WTC11 (cell line): Measurements from ENCODE around the gene MPC1. TPM values are rescaled to one million over a fixed set of nuclear protein-coding genes. Genes with fewer than 3 reads are reported as not detected.
A peak's percentile ranks its signal among the peaks of the same experiment; 100 is the strongest.

Experiments
- ATAC-seq: fragments of 200-7000 bp; cut with Tn5 transposase; 2 replicates; pipeline ENCODE4 v1.10.0; 2021; ENCODE audit warnings: mild to moderate bottlenecking, moderate library complexity
- CTCF ChIA-PET: fragments of 300-600 bp; sonication (Branson Sonifier 250); formaldehyde crosslinking; loops from one replicate; lab custom pipeline; 2021; ENCODE audit warnings: antibody characterized with exemption; lab: Charles Lee
- POLR2A ChIA-PET: fragments of 350-600 bp; sonication (Branson Sonifier 250); formaldehyde crosslinking; loops from one replicate; lab custom pipeline; 2021; ENCODE audit warnings: antibody characterized with exemption; lab: Charles Lee
- DNase-seq: peaks from one replicate; pipeline ENCODE4 v3.0.0; 2021; ENCODE audit warnings: low spot score
- H3K27ac Mint-ChIP-seq: 2 replicates; pipeline ENCODE4 v1.8.0; 2021; ENCODE audit warnings: mixed read lengths
- H3K27me3 Mint-ChIP-seq: 2 replicates; pipeline ENCODE4 v1.8.0; 2021; ENCODE audit warnings: low read depth, mild to moderate bottlenecking, moderate library complexity, mixed read lengths
- H3K36me3 Mint-ChIP-seq: 2 replicates; pipeline ENCODE4 v1.8.0; 2021; ENCODE audit warnings: mixed read lengths
- H3K4me1 Mint-ChIP-seq: 2 replicates; pipeline ENCODE4 v1.8.0; 2022; ENCODE audit warnings: mixed read lengths
- H3K4me3 Mint-ChIP-seq: 2 replicates; pipeline ENCODE4 v1.8.0; 2021; ENCODE audit warnings: mild to moderate bottlenecking, moderate library complexity, mixed read lengths
- H3K9me3 Mint-ChIP-seq: 2 replicates; pipeline ENCODE4 v1.8.0; 2021; ENCODE audit warnings: mixed read lengths
- ARID4B ChIP-seq: sonication (generic); formaldehyde crosslinking; IDR thresholded peaks from 2 replicates; pipeline ENCODE4 v1.8.0; 2023; ENCODE audit warnings: missing genetic modification reagents, mild to moderate bottlenecking, borderline replicate concordance
- CBFB ChIP-seq: sonication (generic); formaldehyde crosslinking; IDR thresholded peaks from 2 replicates; pipeline ENCODE4 v1.8.1; 2022; ENCODE audit warnings: mild to moderate bottlenecking, low read depth, missing genetic modification reagents
- ESRRA ChIP-seq: sonication (generic); formaldehyde crosslinking; IDR thresholded peaks from 2 replicates; pipeline ENCODE4 v1.8.1; 2022; ENCODE audit warnings: mild to moderate bottlenecking, missing genetic modification reagents, borderline replicate concordance
- FOXP1 ChIP-seq: sonication (generic); formaldehyde crosslinking; IDR thresholded peaks from 2 replicates; pipeline ENCODE4 v1.8.0; 2022; ENCODE audit warnings: missing genetic modification reagents, mild to moderate bottlenecking, moderate library complexity, borderline replicate concordance
- JAZF1 ChIP-seq: fragments of 250-450 bp; sonication (Bioruptor Pico); IDR thresholded peaks from 2 replicates; pipeline ENCODE4 v1.9.0; 2021; ENCODE audit warnings: moderate library complexity, mild to moderate bottlenecking, inconsistent platforms
- MXD4 ChIP-seq: fragments of 250-450 bp; sonication (Bioruptor Pico); IDR thresholded peaks from 2 replicates; pipeline ENCODE4 v1.8.0; 2021; ENCODE audit warnings: mild to moderate bottlenecking, moderate library complexity, borderline replicate concordance
- MYBL2 ChIP-seq: sonication (generic); formaldehyde crosslinking; IDR thresholded peaks from 2 replicates; pipeline ENCODE4 v1.8.1; 2023; ENCODE audit warnings: mild to moderate bottlenecking, moderate library complexity, missing genetic modification reagents
- NFE2L1 ChIP-seq: sonication (generic); formaldehyde crosslinking; IDR thresholded peaks from 2 replicates; pipeline ENCODE4 v1.8.1; 2023; ENCODE audit warnings: missing genetic modification reagents
- NR1H2 ChIP-seq: sonication (generic); formaldehyde crosslinking; IDR thresholded peaks from 2 replicates; pipeline ENCODE4 v1.9.0; 2021; ENCODE audit warnings: mild to moderate bottlenecking, moderate library complexity, missing genetic modification reagents
- RELA ChIP-seq: sonication (generic); formaldehyde crosslinking; IDR thresholded peaks from 2 replicates; pipeline ENCODE4 v1.8.1; 2022; ENCODE audit warnings: missing genetic modification reagents, mild to moderate bottlenecking, borderline replicate concordance
- TCF7 ChIP-seq: sonication (generic); formaldehyde crosslinking; IDR thresholded peaks from 2 replicates; pipeline ENCODE4 v1.8.0; 2022; ENCODE audit warnings: mild to moderate bottlenecking, low read depth, missing genetic modification reagents, moderate library complexity
- TEAD1 ChIP-seq: sonication (generic); formaldehyde crosslinking; IDR thresholded peaks from 2 replicates; pipeline ENCODE4 v1.8.0; 2022; ENCODE audit warnings: mild to moderate bottlenecking, missing genetic modification reagents
- ZBTB43 ChIP-seq: sonication (generic); formaldehyde crosslinking; IDR thresholded peaks from 2 replicates; pipeline ENCODE4 v1.8.1; 2023; ENCODE audit warnings: mild to moderate bottlenecking, missing genetic modification reagents
- ZNF232 ChIP-seq: sonication (generic); formaldehyde crosslinking; IDR thresholded peaks from 2 replicates; pipeline ENCODE4 v1.8.0; 2022; ENCODE audit warnings: mild to moderate bottlenecking, missing genetic modification reagents
- ZNF423 ChIP-seq: fragments of 250-450 bp; sonication (Bioruptor Pico); IDR thresholded peaks from 2 replicates; pipeline ENCODE4 v2.1.2; 2022; ENCODE audit warnings: mild to moderate bottlenecking, moderate library complexity
- ZNF425 ChIP-seq: fragments of 250-450 bp; sonication (Bioruptor Pico); conservative IDR thresholded peaks from 2 replicates; pipeline ENCODE4 v1.9.0; 2021; ENCODE audit warnings: mild to moderate bottlenecking
- ZNF671 ChIP-seq: fragments of 250-450 bp; sonication (Bioruptor Pico); IDR thresholded peaks from 2 replicates; pipeline ENCODE4 v1.8.0; 2021; ENCODE audit warnings: mild to moderate bottlenecking
- total RNA-seq: library from RNA; stranded (reverse); gene quantifications from 3 replicates; pipeline ENCODE4 v1.2.3, GENCODE V29; 2021
- TF ChIP-seq, protein P1 (sequence below): sonication (generic); formaldehyde crosslinking; IDR thresholded peaks from 2 replicates; pipeline ENCODE4 v1.8.1; 2023; ENCODE audit warnings: mild to moderate bottlenecking, missing genetic modification reagents, borderline replicate concordance

The MPC1 gene
- total RNA-seq, 1 experiment from 2014 or later = 10.7 TPM

- TF ChIP-seq ZBTB43 (CRISPR knock-in tag) (no peak), MYBL2 (CRISPR knock-in tag) (no peak), ZNF671 (CRISPR knock-in tag) (no peak), TEAD1 (CRISPR knock-in tag) (no peak)
- TF ChIP-seq, all 79 proteins: peak for 0
Observed at GRCh38 chr6:166336847-166337246, 45.9 kb downstream of the MPC1 start (continued).

GRCh38 chr6:166335378-166336302 is 47.1 kb downstream of the MPC1 start:
- H3K27me3 Mint-ChIP-seq = no peaks in the 10 kb centered on the region
- H3K27ac Mint-ChIP-seq = no peak overlapping the region
- ATAC-seq = no peak
- no peak for TF ChIP-seq RELA (CRISPR knock-in tag)
- peaks cover 33% of the 10 kb centered on the region for H3K4me1 Mint-ChIP-seq
- DNase-seq = no peak
- CTCF ChIA-PET = interaction anchor here (1.7 kb wide), 1 partner anchor 22 kb away, joined by 4 read pairs; no protein-coding TSS in a partner anchor
- POLR2A ChIA-PET = no interaction called here
- no peaks in the 10 kb centered on the region for H3K9me3 Mint-ChIP-seq
- H3K4me3 Mint-ChIP-seq = no peak overlapping the region
- H3K36me3 Mint-ChIP-seq = peaks cover 24% of the 10 kb centered on the region

DNA sequence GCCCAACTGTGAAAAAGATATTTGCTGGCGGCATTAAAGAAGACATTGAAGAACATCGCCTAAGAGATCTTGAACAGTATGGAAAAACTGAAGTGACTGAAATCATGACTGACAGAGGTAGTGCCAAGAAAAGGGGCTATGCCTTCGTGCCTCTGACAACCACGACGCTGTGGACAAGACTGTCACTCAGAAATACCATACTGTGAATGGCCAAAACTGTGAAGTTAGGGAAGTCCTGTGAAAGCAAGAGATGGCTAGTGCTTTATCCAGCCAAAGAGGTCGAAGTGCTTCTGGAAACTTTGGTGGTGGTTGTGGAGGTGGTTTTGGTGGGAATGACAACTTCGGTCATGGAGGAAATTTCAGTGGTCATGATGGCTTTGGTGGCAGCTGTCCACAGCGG is 47.9 kb downstream of the MPC1 start:
- Mint-ChIP-seq H3K36me3 (peaks cover 24% of the 10 kb centered on the region), H3K4me3 (no peak overlapping the region), H3K27me3 (no peaks in the 10 kb centered on the region), H3K4me1 (peaks cover 36% of the 10 kb centered on the region), H3K9me3 (no peaks in the 10 kb centered on the region), H3K27ac (peak overlapping the region; percentile 81)
- CTCF ChIA-PET = no interaction called here
- TF ChIP-seq ZNF423 (CRISPR knock-in tag) (no peak), ZNF425 (CRISPR knock-in tag) (no peak), NR1H2 (no peak), RELA (CRISPR knock-in tag) (no peak), FOXP1 (CRISPR knock-in tag) (no peak), ARID4B (no peak), ESRRA (CRISPR knock-in tag) (no peak), CBFB (CRISPR knock-in tag) (no peak), MXD4 (CRISPR knock-in tag) (no peak), ZNF232 (CRISPR knock-in tag) (no peak), NFE2L1 (CRISPR knock-in tag) (no peak), MYBL2 (CRISPR knock-in tag) (no peak), ZBTB43 (CRISPR knock-in tag) (no peak), TEAD1 (CRISPR knock-in tag) (no peak), TCF7 (no peak), JAZF1 (CRISPR knock-in tag) (no peak)
- TF ChIP-seq, protein P1, sequence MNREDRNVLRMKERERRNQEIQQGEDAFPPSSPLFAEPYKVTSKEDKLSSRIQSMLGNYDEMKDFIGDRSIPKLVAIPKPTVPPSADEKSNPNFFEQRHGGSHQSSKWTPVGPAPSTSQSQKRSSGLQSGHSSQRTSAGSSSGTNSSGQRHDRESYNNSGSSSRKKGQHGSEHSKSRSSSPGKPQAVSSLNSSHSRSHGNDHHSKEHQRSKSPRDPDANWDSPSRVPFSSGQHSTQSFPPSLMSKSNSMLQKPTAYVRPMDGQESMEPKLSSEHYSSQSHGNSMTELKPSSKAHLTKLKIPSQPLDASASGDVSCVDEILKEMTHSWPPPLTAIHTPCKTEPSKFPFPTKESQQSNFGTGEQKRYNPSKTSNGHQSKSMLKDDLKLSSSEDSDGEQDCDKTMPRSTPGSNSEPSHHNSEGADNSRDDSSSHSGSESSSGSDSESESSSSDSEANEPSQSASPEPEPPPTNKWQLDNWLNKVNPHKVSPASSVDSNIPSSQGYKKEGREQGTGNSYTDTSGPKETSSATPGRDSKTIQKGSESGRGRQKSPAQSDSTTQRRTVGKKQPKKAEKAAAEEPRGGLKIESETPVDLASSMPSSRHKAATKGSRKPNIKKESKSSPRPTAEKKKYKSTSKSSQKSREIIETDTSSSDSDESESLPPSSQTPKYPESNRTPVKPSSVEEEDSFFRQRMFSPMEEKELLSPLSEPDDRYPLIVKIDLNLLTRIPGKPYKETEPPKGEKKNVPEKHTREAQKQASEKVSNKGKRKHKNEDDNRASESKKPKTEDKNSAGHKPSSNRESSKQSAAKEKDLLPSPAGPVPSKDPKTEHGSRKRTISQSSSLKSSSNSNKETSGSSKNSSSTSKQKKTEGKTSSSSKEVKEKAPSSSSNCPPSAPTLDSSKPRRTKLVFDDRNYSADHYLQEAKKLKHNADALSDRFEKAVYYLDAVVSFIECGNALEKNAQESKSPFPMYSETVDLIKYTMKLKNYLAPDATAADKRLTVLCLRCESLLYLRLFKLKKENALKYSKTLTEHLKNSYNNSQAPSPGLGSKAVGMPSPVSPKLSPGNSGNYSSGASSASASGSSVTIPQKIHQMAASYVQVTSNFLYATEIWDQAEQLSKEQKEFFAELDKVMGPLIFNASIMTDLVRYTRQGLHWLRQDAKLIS (CRISPR knock-in tag) = no peak
- DNase-seq (no peak), ATAC-seq (no peak)
- POLR2A ChIA-PET = no interaction called here
